Ectodermal cell (in vitro differentiated cells): ENCODE results near the gene RPTOR.
"Not testable (repeated sequence)": the region's sequence is repeated elsewhere in the genome, so short reads cannot be mapped to it uniquely, and the experiment has no call there.

ENCODE experiments used
- H3K27ac ChIP-seq: 2 replicates; pipeline ENCODE4 v1.7.0; 2013; ENCODE audit warnings: mild to moderate bottlenecking, low read depth, low read length; ENCODE audit not compliant: insufficient read depth, poor library complexity, severe bottlenecking
- H3K27me3 ChIP-seq: 2 replicates; pipeline ENCODE4 v1.7.0; 2013; ENCODE audit warnings: mild to moderate bottlenecking, low read length; ENCODE audit not compliant: insufficient read depth, control insufficient read depth, poor library complexity, severe bottlenecking
- H3K36me3 ChIP-seq: one replicate; pipeline ENCODE4 v1.7.0; 2013; ENCODE audit warnings: low read length; ENCODE audit not compliant: control insufficient read depth, insufficient read depth
- H3K4me1 ChIP-seq: one replicate; pipeline ENCODE4 v1.7.0; 2013; ENCODE audit warnings: low read length; ENCODE audit not compliant: control insufficient read depth, insufficient read depth
- H3K4me3 ChIP-seq: 2 replicates; pipeline ENCODE4 v1.7.0; 2013; ENCODE audit warnings: low read depth, low read length, control low read depth; ENCODE audit not compliant: insufficient read depth
- H3K9me3 ChIP-seq: 2 replicates; pipeline ENCODE4 v1.7.0; 2013; ENCODE audit warnings: mild to moderate bottlenecking, low read length, moderate library complexity; ENCODE audit not compliant: control insufficient read depth
- WGBS, 2 experiments: methylation state at CpG; one replicate each; pipeline ENCODE4 v1.1.7; 2013; ENCODE audit warnings: missing lambda C conversion rate in 2 of 2; 5-methylcytosine and 5-hydroxymethylcytosine counted together

Gene RPTOR

GRCh38 chr17:80503921-80504320 is 40.7 kb upstream of the RPTOR start:
- no peaks in the 10 kb centered on the region for H3K4me1 ChIP-seq
- no peaks in the 10 kb centered on the region for H3K36me3 ChIP-seq
- H3K27ac ChIP-seq: no peak overlapping the region
- H3K9me3 ChIP-seq: no peaks in the 10 kb centered on the region
- peaks cover 33% of the 10 kb centered on the region for H3K27me3 ChIP-seq
- no peak overlapping the region for H3K4me3 ChIP-seq

GRCh38 chr17:80504686-80505413 is 39.8 kb upstream of the RPTOR start:
- 50 to 56% methylated on average over 8 of the region's 8 CpGs for WGBS, 2 experiments
- Histone ChIP-seq H3K27me3 (peaks cover 31% of the 10 kb centered on the region), H3K4me1 (no peaks in the 10 kb centered on the region), H3K9me3 (no peaks in the 10 kb centered on the region), H3K27ac (no peak overlapping the region), H3K4me3 (no peak overlapping the region), H3K36me3 (no peaks in the 10 kb centered on the region)

GRCh38 chr17:80507177-80507576 is 37.5 kb upstream of the RPTOR start:
- not testable (repeated sequence) for H3K9me3 ChIP-seq, H3K27ac ChIP-seq, H3K4me1 ChIP-seq, H3K36me3 ChIP-seq, H3K4me3 ChIP-seq
- H3K27me3 ChIP-seq: peaks cover 42% of the 10 kb centered on the region
- 65 to 69% methylated on average over 4 of the region's 4 CpGs for WGBS, 2 experiments

DNA sequence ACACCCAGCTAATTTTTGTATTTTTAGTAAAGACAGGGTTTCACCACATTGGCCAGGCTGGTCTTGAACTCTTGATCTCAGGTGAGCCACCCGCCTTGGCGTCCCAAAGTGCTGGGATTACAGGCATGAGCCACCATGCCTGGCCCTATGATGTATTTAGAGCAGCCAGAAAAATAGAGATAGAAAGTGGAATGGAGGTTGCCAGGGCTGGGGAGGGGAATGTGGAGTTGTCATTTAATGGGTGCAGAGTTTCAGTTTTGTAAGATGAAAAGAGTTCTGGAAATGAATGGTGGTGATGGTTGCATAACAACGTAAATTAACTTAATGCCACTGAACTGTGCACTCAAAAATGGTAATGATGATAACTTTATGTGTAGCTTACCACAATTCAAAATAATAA is 36.7 kb upstream of the RPTOR start:
- Histone ChIP-seq H3K4me1 (no peaks in the 10 kb centered on the region), H3K27me3 (peaks cover 45% of the 10 kb centered on the region), H3K4me3 (no peak overlapping the region), H3K36me3 (no peaks in the 10 kb centered on the region), H3K27ac (no peak overlapping the region), H3K9me3 (no peaks in the 10 kb centered on the region)
- WGBS, 2 experiments: 88 to 95% methylated on average over 3 of the region's 3 CpGs

DNA sequence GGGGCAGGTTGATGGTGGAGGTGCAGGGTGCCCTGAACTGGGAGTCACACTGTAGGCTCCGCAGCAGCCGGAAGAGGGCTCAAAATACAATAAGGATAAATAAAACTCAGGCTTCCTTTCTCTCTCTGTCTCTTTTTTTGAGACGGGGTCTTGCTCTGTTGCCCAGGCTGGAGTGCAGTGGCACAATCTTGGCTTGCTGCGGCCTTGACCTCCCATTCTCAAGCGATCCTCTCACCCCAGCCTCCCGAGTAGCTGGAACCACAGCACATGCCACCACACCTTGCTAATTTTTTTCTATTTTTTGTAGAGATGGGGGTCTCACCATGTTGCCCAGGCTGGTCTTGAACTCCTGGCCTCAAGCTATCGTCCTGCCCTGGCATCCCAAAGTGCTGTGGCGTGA is 35.3 kb upstream of the RPTOR start:
- Histone ChIP-seq H3K27me3 (peaks cover 39% of the 10 kb centered on the region), H3K36me3 (no peaks in the 10 kb centered on the region), H3K9me3 (no peaks in the 10 kb centered on the region), H3K27ac (no peak overlapping the region), H3K4me3 (no peak overlapping the region), H3K4me1 (no peaks in the 10 kb centered on the region)
- WGBS, 2 experiments: 87 to 91% methylated on average over 8 of the region's 8 CpGs

- Histone ChIP-seq H3K4me3 (no peak overlapping the region), H3K4me1 (no peaks in the 10 kb centered on the region)
- WGBS, 2 experiments: 92 to 93% methylated on average over 14 of the region's 14 CpGs
These were observed 34.5 kb upstream of the RPTOR start for GRCh38 chr17:80510132-80510531.

DNA sequence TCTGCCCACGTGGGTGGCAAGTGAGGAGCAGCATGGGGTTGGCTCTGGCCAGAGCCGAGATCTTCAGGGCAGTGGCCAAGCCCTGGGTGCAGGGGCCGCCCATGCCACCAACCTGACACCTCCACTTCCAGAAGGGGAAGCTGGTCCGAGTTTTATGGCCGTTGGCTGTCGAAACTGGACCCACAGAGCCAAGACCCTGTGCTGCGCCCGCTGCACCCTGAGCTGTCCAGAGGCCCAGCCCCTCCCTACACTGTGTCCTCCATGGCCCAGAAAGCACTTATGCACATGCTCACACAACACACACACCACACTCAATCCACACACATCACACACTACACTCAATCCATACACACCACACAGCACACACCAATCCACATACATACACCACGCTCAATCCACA is 33.9 kb upstream of the RPTOR start:
- no peaks in the 10 kb centered on the region for H3K4me1 ChIP-seq
- no peak overlapping the region for H3K27ac ChIP-seq
- H3K9me3 ChIP-seq: no peaks in the 10 kb centered on the region
- no peak overlapping the region for H3K4me3 ChIP-seq
- no peaks in the 10 kb centered on the region for H3K36me3 ChIP-seq
- H3K27me3 ChIP-seq: peaks cover 30% of the 10 kb centered on the region
- WGBS, 2 experiments: 84 to 85% methylated on average over 9 of the region's 9 CpGs

More at GRCh38 chr17:80510132-80510531, 34.5 kb upstream of the RPTOR start:
- no peaks in the 10 kb centered on the region for H3K36me3 ChIP-seq
- no peak overlapping the region for H3K27ac ChIP-seq
- no peaks in the 10 kb centered on the region for H3K9me3 ChIP-seq
- peaks cover 36% of the 10 kb centered on the region for H3K27me3 ChIP-seq

DNA sequence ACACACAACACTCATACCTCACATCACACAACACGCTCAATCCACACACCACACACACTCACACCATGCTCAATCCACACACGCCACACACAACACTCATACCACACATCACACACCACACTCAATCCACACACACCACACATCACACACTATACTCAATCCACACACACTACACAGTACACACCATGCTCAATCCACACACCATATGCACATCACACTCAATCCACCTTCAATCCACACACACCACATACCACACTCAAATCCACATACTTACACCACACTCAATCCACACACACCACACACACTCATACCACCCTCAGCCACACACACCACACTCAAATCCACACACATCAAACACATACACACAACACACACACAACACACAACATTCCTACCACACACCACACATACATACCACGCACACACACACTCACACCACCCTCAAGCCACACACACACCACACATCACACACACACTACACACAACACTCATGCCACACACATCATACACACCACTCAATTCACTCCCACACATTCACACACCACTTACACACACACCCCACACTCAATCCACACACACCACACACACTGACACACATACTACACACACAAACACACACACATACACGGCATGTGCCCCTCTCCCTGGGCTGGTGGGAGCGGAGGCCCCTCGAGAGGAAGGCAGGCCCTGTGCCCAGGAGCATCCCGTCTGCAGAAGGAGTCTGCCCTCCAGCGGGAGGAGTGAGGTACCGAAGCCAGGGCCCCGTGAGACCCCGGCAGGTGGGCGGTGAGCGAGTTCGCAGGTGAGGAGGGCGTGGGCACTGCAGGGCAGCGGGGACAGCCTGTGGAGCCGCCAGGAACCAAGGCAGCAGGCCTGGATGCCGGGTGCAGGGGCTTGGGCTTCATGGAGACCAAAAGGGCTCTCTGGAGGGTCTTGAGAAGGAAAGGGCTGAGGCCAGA is 33.1 kb upstream of the RPTOR start:
- 66 to 70% methylated on average over 18 of the region's 18 CpGs for WGBS, 2 experiments

DNA sequence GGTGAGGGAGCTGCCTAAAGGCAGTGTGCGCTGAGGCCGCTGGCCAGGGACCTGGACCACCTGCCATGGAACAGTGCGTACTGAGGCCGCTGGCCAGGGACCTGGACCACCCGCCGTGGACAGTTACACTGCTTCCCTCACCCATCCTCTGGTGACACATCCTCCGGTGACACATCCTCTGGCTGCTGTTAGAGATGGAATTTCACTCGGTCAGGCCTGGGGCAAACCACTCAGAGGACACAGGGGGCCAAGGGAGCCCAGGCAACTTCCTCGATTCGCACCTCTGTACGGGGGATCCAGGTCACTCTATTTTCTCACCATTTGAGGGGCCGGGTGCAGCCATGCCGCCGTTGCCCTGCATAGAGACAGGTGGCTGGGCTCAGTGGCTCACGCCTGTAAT is 32.4 kb upstream of the RPTOR start:
- WGBS, 2 experiments: 87 to 88% methylated on average over 15 of the region's 15 CpGs
- Histone ChIP-seq H3K27ac (no peak overlapping the region), H3K36me3 (no peaks in the 10 kb centered on the region), H3K4me3 (no peak overlapping the region), H3K4me1 (no peaks in the 10 kb centered on the region), H3K9me3 (no peaks in the 10 kb centered on the region), H3K27me3 (peaks cover 25% of the 10 kb centered on the region)

More for the DNA sequence above, 33.1 kb upstream of the RPTOR start:
- no peaks in the 10 kb centered on the region for H3K36me3 ChIP-seq
- peaks cover 25% of the 10 kb centered on the region for H3K27me3 ChIP-seq
- H3K27ac ChIP-seq: no peak overlapping the region
- H3K9me3 ChIP-seq: no peaks in the 10 kb centered on the region
- H3K4me3 ChIP-seq: no peak overlapping the region
- H3K4me1 ChIP-seq: no peaks in the 10 kb centered on the region

- WGBS, 2 experiments: 92 to 97% methylated on average over 16 of the region's 16 CpGs
- Histone ChIP-seq H3K4me3 (no peak overlapping the region), H3K27me3 (peaks cover 25% of the 10 kb centered on the region), H3K27ac (no peak overlapping the region), H3K4me1 (no peaks in the 10 kb centered on the region), H3K9me3 (no peaks in the 10 kb centered on the region), H3K36me3 (no peaks in the 10 kb centered on the region)
These were observed 31.4 kb upstream of the RPTOR start for GRCh38 chr17:80513201-80513600.
